Activated CD4-positive, alpha-beta T cell treated with anti-CD3 and anti-CD28 coated beads, Interleukin-2, amount 50 U/mL, for 1 hour (primary cell): ENCODE results near the gene FSTL5.

Experiments
- DNase-seq: peaks from one replicate; pipeline ENCODE4 v3.0.0-alpha.2; 2020

Gene FSTL5

DNA sequence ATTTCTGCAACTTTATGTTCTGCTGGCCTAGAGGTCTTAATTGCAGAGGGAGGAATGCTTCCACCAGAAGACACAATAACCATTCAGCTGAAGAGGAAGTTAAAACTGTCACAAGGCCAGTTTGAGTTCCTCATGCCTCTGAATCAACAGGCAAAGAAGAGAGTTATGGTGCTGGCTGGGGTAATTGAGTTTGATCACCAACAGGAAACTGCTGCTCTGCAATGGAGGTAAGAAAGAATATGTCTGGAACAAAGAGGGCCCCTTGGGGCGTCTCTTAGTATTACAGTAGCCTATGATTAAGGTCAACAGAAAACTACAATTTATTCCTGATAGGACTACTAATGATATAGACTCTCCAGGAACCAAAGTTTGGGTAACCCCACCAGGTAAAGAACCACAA, 744.0 kb downstream of the FSTL5 start:
- no peak for DNase-seq

DNA sequence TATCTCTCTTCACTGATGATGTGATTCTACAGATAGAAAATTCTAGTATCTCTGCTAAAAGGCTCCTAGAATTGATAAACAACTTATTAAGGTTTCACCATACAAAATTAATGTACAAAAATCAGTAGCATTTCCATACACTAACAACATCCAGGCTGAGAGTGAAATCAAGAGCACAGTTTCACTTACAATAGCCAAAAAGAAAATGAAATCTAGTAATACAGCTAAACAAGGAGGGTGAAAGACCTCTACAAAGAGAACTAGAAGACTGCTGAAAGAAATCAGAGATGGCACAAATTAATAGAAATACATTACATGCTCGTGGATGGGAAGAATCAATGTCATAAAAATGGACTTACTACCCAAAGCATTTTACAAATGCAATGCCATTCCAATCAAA, 751.9 kb downstream of the FSTL5 start:
- DNase-seq: no peak

DNA sequence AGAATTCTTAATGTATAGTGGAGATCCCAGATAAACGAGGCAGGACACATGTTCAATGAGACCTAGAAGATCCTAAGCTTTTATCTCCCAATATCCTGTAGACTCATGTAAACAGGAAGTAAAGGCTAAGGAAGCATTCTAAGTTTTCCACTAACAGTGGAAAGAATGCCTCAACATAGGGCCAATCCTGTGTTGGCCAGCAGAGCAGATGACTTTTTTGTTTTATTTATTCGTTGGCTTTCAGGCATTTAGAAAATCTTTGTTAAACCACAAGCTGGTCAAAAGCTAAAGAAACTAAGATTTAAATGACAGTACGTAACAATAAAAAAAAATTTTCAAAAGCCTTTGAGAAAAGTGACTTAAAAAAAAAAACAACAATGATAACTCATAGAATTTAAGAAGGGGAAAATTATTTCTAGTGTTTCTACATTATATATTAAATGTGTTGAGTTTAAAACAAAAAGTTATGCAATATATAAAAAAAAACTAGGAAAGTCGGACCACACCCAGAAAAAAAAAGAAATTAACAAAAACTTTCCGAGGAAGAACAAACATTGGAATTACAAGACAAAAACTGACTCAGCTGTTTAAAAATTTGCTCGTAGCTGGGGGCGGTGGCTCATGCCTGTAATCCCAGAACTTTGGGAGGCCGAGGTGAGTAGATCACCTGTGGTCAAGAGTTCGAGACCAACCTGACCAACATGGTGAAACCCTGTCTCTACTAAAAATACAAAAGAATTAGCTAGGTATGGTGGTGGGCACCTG, 759.3 kb downstream of the FSTL5 start:
- DNase-seq: no peak

DNA sequence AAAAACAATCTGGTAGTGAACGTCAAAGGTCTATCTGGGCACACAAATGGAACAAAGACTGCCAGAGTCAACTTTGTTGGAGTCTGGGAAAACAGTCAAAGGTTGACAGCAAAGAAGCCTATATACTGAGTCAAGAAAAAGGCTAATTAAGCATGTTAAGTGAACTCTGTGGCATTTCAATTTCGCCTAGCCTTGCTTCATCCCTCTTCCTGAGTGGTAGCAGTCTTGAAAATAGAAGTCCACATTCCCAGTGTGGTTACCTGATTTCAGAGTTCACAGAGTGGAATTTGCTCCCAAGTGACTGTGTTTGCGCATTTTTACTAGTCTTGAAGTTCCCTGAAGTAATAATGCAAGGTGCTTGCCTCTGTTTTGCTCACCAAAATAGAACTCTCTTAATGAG, 760.0 kb downstream of the FSTL5 start:
- no peak for DNase-seq

DNA sequence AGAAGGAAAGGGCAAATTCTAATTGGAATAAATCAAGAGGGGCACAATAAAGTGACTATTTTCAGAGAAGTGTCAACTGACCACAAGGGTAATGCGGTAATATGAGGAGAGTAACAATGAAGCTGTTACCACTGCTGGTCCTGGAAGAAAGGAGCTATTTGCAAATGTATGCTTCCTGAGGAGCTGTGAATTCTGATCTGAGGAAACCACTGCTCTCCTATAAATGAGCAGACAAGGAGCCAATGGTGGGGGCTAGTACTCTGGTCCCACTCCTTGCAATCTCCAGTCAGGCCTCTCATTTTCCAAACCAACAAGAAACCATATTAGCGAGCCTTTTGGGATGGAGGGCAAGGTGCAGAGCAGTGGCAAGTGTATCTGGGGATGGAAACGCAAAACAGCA, 770.2 kb downstream of the FSTL5 start:
- no peak for DNase-seq

DNA sequence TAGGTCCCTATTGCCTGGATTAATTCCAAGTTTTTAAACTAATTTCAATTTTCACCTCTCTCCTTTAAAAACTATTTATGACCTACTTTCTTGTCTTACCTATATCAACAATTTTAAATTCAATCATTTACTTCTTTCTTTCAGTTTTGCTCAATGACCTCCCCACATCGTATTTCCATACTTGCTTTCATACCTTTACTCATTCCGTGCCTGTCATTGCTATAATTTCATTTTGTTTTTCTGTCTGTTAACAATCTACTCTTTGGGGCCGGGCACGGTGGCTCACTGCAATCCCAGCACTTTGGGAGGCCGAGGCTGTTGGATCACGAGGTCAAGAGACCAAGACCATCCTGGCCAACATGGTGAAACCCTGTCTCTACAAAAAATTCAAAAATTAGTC, 781.1 kb downstream of the FSTL5 start:
- DNase-seq: no peak

DNA sequence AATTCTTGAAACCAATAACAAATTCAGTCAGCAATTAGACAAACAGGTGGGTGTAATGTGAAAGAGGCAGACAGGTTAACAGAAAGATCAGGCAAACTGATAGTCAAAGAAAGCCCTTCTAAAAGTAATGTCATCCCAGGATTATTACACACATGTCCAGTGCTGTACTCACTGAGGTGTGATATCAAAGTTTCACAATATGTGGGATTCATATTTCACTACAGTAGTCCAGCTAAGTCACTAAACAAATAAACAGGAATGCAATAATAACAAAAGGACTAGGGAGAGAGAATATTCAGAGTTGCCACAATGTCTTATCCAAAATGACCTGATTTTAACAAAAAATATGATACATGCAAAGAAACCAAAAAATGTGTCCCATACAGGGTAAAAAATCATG, 787.5 kb downstream of the FSTL5 start:
- no peak for DNase-seq

DNA sequence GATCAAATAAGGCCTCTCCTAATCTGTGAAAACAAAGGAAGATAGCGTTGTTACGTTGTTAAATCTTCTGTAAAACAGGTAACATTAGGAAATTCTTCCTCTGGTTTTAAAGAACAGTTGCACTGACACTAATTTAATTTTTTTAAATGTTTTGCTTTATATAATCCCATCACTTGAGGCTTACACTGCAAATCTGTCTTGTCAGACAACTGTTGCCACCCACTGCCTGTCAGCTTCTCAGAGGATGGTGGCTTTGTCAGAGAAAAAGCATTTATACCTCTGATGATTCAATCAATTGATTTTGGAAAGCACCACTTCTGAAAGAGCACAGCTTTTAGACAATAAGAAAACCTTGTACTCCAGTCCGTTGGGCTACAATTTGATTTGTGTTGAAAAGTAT, 799.1 kb downstream of the FSTL5 start:
- no peak for DNase-seq

DNA sequence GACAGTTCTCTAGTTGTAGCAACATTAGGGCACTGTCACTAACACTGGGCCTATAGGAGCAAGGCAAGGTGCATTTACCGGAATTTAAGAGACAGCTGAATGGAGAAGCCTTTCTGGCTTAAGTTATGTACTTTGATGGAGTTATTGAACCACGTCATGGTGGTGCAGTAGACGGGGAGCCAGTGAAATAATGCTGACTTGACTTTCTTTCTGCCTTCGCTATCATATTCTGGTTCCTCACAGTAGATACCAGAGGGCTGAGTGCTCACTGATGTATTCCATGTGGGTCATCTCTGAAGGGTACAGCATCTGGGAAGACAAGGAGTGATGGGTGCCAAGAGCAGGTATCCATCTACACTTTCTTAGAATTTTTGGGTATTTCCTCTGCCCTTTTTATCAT, 802.8 kb downstream of the FSTL5 start:
- no peak for DNase-seq

DNA sequence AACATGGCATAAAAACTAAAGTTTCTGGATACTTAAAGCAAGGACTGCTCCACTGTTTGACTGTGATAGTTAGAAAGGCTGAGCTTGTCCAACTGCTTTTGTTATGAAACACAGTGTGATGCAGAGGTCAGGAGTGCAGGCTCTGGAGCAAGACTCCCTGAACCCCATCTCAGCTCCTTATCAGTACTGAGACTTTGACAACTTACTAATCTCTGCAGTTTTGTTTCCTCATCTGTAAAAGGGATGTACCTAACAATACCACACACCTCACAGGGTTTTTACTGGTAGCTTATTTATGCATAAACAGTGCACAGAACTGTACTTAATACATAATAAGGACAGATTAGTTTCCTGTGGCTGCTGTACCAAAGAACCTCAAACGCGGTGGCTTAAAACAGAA, 804.3 kb downstream of the FSTL5 start:
- no peak for DNase-seq

DNA sequence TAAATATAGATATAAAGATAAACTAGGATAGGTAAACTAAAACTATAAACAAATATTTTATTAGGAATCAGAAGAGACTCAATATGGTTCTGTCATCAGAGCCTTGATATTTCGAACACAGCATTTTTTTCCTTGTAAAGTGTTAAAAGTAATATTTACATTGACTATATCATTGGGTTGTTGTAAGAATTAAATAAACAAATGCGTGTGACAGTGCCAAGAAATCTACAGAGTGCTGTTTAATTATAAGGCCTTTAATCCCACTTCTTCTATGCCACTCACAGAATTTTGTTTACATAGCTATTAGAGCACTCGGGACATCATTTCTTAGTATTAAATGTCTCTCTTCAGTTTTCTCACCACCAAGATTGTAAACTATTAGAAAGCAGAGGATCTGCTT, 807.4 kb downstream of the FSTL5 start:
- DNase-seq: no peak

DNA sequence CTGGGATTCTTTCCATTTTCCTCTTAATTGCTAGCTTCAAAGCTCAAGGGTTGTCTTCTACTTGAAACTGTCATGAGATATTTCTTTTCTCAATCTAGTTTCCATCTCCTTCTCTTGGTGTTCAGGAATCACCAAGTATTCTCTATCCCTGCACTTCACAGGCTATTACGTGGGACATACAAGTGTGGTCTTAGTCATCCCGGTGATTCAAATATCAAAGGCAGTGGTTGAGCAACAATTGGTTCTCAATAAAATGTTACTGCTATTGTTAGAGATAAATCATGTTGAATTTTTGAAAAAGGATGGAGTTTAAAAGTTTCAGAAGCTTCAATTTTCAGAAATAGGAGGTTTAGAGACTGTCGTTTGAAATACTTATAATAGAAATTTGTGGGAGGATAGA, 812.9 kb downstream of the FSTL5 start:
- DNase-seq: no peak

DNA sequence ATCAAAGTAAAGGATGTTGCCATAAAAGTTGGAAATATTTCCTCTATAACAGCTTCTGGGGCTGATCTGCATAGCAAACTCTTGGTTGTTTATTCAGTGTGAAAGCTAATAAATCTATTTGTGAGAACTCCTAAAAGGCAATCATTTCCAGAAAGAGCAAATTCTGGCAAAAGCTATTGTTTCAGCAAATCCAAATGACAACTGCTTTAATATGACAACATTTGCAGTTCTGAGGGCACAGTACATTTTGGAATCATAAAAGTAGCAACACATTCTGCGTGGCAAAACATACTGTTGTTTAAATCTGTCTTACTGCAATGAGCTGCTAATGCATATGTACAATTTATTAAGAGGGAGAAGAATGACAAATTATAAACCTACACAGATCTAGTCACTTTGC, 818.1 kb downstream of the FSTL5 start:
- DNase-seq: no peak

DNA sequence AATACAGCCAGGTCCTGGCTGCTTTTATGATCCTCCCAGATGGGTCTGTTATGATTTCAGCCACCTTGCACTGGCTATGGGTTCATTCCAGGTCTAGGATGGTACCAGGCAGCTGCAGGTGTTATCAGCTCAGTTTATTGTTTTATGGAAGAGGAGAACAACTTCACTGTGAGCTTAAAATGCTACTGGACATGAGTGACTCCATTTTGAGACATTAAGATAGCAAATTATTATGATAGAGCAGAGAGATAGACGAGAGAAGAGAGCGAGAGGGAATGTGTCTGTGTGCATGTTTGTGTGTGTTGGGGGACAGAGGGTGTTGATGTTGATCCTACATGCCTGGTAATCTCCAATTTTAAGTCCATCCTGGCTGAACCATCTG, 820.2 kb downstream of the FSTL5 start:
- DNase-seq: no peak

DNA sequence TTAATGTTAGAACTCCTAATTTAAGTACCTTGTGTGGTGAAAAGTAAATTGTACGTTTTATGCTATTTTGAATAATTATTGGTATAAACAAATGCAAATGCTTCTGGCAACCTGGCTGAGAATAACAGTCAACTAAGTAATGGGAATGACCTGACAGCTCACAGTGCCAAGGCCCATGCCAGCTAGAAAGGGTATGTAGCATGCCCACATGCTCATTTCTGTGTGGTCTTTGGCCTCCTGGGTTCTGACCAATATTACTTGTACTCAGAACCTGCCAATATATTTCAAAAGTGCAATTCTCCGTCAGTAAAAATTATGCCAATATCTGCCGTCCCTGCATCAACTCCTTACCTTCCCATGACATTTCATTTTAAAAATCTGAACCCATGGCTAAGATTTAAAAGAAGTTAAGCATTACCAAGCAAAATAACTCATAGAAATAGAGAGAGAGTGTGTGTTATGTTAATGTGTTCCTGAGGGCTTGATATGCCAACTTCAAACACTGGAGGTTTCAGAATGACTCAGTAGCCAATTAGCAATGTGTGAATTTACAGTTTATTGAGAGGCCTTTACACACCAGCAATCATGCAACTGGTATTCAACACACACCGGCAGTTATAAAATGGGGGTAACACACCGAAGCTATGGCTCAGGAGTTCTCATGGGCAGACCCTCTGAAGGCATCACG, 820.8 kb downstream of the FSTL5 start:
- no peak for DNase-seq

DNA sequence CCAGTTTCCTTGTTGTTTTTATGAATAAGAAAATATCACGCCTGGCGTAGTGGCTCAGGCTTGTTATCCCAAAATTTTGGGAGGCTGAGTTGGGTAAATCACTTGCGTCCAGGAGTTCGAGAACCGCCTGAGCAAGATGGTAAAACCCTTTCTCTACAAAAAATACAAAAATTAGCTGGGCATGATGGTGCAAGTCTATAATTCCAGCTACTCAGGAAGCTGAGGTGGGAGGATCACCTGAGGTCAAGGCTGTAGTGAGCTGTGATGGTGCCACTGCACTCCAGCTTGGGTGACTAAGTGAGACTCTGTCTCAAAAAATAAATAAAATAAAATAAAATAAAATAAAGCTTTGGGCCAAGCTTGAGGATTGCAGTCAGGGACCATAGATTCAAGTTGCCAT, 827.2 kb downstream of the FSTL5 start:
- no peak for DNase-seq

DNA sequence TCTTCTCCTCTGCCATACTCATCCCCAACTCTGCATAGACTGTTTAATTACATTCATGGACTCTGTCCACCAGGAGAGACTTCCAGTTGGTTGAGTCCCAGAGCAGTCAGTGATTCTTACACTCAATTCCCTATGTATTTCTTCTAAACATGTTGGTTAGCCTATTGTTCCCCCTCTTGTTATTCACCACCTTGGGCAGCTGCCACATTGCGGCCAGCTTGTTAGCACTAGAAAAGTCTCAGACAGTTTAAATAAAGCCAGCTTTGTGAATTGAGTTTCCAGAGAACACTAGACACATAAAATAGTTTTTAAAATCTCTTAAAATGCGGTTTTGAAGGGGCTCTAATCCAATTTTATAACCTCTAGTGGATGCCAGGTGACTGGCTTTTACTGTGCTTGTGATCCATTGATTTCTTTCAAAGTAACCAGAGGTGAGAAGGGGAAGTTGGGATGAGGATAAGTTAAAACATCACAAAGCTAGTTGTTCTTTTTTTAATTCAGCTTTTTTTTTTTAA, 827.7 kb downstream of the FSTL5 start:
- DNase-seq: no peak
